GM12878 (cell line): ENCODE measurements around the gene PAX6. TPM values are rescaled to one million over a fixed set of nuclear protein-coding genes. Genes with fewer than 3 reads are reported as not detected.

ENCODE experiments used
- ATAC-seq: fragments of 200-7000 bp; cut with Tn5 transposase; 3 replicates; pipeline ENCODE4 v1.9.1; 2020; ENCODE audit warnings: mild to moderate bottlenecking, moderate library complexity
- BruUV-seq: library from RNA; stranded (reverse); fragments of 400-500 nt; replicated peaks from 2 replicates; lab custom pipeline; 2021; lab: Mats Ljungman, UMichigan
- CTCF ChIA-PET: fragments of 300-600 bp; sonication (Branson Sonifier 250); formaldehyde crosslinking; extraction: SDS; loops from one replicate; lab custom pipeline; 2021; ENCODE audit warnings: inconsistent platforms; lab: Yijun Ruan, JAX
- POLR2A ChIA-PET: fragments of 350-600 bp; formaldehyde crosslinking; extraction: SDS; loops from one replicate; lab custom pipeline; 2021; ENCODE audit warnings: inconsistent platforms; lab: Charles Lee
- RAD21 ChIA-PET: fragments of 300-600 bp; sonication (Branson Sonifier 250); formaldehyde crosslinking; loops from one replicate; lab custom pipeline; 2023; ENCODE audit warnings: antibody characterized with exemption; ENCODE audit not compliant: unreplicated experiment; lab: Charles Lee
- SMC1A ChIA-PET: fragments of 300-600 bp; sonication (Branson Sonifier 250); formaldehyde crosslinking; loops from one replicate; lab custom pipeline; 2023; ENCODE audit not compliant: unreplicated experiment, uncharacterized antibody; lab: Charles Lee
- DNase-seq: peaks from one replicate; pipeline ENCODE4 v3.0.0-alpha.2; 2011; ENCODE audit warnings: low read depth, low spot score
- FAIRE-seq: peaks from 3 replicates; lab custom pipeline; 2011; peaks lifted over from hg19 to GRCh38; lab: Jason Lieb, UNC
- H2AFZ ChIP-seq: 2 replicates; pipeline ENCODE4 v1.6.0; 2011; ENCODE audit warnings: low read depth, low read length, control low read depth; ENCODE audit not compliant: control insufficient read depth
- H3K27ac ChIP-seq: 2 replicates; pipeline ENCODE4 v1.5.1; 2011; ENCODE audit warnings: control low read depth; ENCODE audit not compliant: control insufficient read depth, insufficient read depth
- H3K27me3 ChIP-seq, 2 experiments: replicated peaks in 1 of 2; 2 replicates each; pipeline versions ENCODE4 v1.6.0 to v1.6.1; 2011; ENCODE audit warnings: low read length in 1 of 2; ENCODE audit not compliant: control insufficient read depth in 2 of 2, insufficient read depth in 2 of 2
- H3K36me3 ChIP-seq, 2 experiments: 2 replicates each; pipeline ENCODE4 v1.5.1; 2011; ENCODE audit warnings: low read length in 1 of 2; ENCODE audit not compliant: control insufficient read depth in 2 of 2, insufficient read depth in 2 of 2
- H3K4me1 ChIP-seq: 2 replicates; pipeline ENCODE4 v1.6.1; 2011; ENCODE audit warnings: mild to moderate bottlenecking, low read length, moderate library complexity, mixed read lengths; ENCODE audit not compliant: control insufficient read depth, insufficient read depth
- H3K4me2 ChIP-seq: 2 replicates; pipeline ENCODE4 v1.6.0; 2011; ENCODE audit warnings: control low read depth; ENCODE audit not compliant: control insufficient read depth, insufficient read depth
- H3K4me3 ChIP-seq: fragments of 200-600 bp; sonication (generic); 2 replicates; pipeline ENCODE4 v1.5.1; 2016
- H3K79me2 ChIP-seq: 2 replicates; pipeline ENCODE4 v1.6.0; 2011; ENCODE audit warnings: low read length; ENCODE audit not compliant: control insufficient read depth, insufficient read depth
- H3K9ac ChIP-seq: 2 replicates; pipeline ENCODE4 v1.8.0; 2011; ENCODE audit warnings: low read length, control low read depth, mixed read lengths; ENCODE audit not compliant: control insufficient read depth, insufficient read depth
- H3K9me3 ChIP-seq: replicated peaks from 3 replicates; pipeline ENCODE4 v1.5.1; 2011; ENCODE audit warnings: mild to moderate bottlenecking, low read length; ENCODE audit not compliant: control insufficient read depth, insufficient read depth
- H4K20me1 ChIP-seq: 2 replicates; pipeline ENCODE4 v1.6.0; 2011; ENCODE audit not compliant: control insufficient read depth, insufficient read depth
- ASH2L ChIP-seq: fragments of 300-600, 200-600 bp; sonication (generic); IDR thresholded peaks from 2 replicates; pipeline ENCODE4 v1.6.1; 2017; ENCODE audit warnings: low read depth, mild to moderate bottlenecking, borderline replicate concordance
- BCL11A ChIP-seq: IDR thresholded peaks from 2 replicates; pipeline ENCODE4 v1.6.1; 2011; ENCODE audit warnings: low read depth, low read length
- HCFC1 ChIP-seq: fragments of 150-350 bp; IDR thresholded peaks from 2 replicates; pipeline ENCODE4 v1.6.1; 2014; ENCODE audit warnings: low read length
- IRF4 ChIP-seq: IDR thresholded peaks from 2 replicates; pipeline ENCODE4 v1.6.1; 2011; ENCODE audit warnings: low read depth, low read length
- MYC ChIP-seq: IDR thresholded peaks from 2 replicates; pipeline ENCODE4 v1.6.1; 2011; ENCODE audit warnings: mild to moderate bottlenecking, low read length, moderate library complexity, inconsistent platforms; ENCODE audit not compliant: insufficient read depth, insufficient replicate concordance, insufficient read length, severe bottlenecking
- NFXL1 ChIP-seq: fragments of 450-650 bp; IDR thresholded peaks from 2 replicates; pipeline ENCODE4 v1.6.1; 2017; ENCODE audit warnings: antibody characterized with exemption, mild to moderate bottlenecking, borderline replicate concordance
- NR2C2 ChIP-seq: IDR thresholded peaks from 2 replicates; pipeline ENCODE4 v1.6.1; 2011; ENCODE audit warnings: borderline replicate concordance, low read depth; ENCODE audit not compliant: control insufficient read depth, insufficient read length
- RELA ChIP-seq: fragments of 450-650 bp; IDR thresholded peaks from 2 replicates; pipeline ENCODE4 v1.8.0; 2014; ENCODE audit warnings: borderline replicate concordance; ENCODE audit not compliant: partially characterized antibody
- SMC3 ChIP-seq: IDR thresholded peaks from 2 replicates; pipeline ENCODE4 v1.6.1; 2011; ENCODE audit warnings: low read length, improper control_type of control experiment, borderline replicate concordance
- TARDBP ChIP-seq: IDR thresholded peaks from 2 replicates; pipeline ENCODE4 v1.6.1; 2016; ENCODE audit warnings: borderline replicate concordance
- WGBS: methylation state at CpG from one replicate; pipeline ENCODE4 v1.1.6; 2016; ENCODE audit warnings: low lambda C conversion rate; ENCODE audit not compliant: insufficient replicate concordance, insufficient coverage; ENCODE audit errors: missing lambda C conversion rate; 5-methylcytosine and 5-hydroxymethylcytosine counted together
- in situ Hi-C: fragments of 300-500 bp; cut with MboI; formaldehyde crosslinking; loops from 9 replicates; pipeline ENCODE4 v1.14.3; 2018; ENCODE audit warnings: mixed read lengths
- intact Hi-C: fragments of 100-400 bp; cut with micrococcal nuclease; formaldehyde crosslinking; loops from one replicate; pipeline ENCODE4 v1.14.2; 2022; ENCODE audit not compliant: unreplicated experiment
- polyA plus RNA-seq, 11 experiments: library from polyadenylated mRNA; depleted of rRNA in 4 of 11; unstranded in 6 of 11; stranded (reverse) in 5 of 11; fragments of >200 nt; fragmentation: Nextera tagmentation in 4 of 11; fragmentation: Illumina TruSeq in 1 of 11; extraction: Ambion mirVana in 4 of 11; extraction: Trizol in 1 of 11; gene quantifications; 1 replicate in 1 of 11; 2 replicates in 10 of 11; pipeline versions ENCODE4 v1.2.1 to v1.2.3, GENCODE V29; 2011 to 2016; ENCODE audit warnings: inconsistent platforms in 2 of 11, missing spikeins in 2 of 11, low read depth in 1 of 11
- total RNA-seq, 4 experiments: library from RNA; depleted of rRNA in 3 of 4; stranded (reverse); fragments of >200 nt in 3 of 4; fragmentation: Illumina TruSeq in 1 of 4; extraction: Trizol in 1 of 4; gene quantifications; 2 replicates each; pipeline versions ENCODE4 v1.2.1 to v1.2.3, GENCODE V29; 2013 to 2021
- TF ChIP-seq, protein P1 (sequence below): fragments of 450-650 bp; IDR thresholded peaks from 2 replicates; pipeline ENCODE4 v1.6.1; 2017; ENCODE audit warnings: mild to moderate bottlenecking
- TF ChIP-seq, protein P2 (sequence below): fragments of 450-650 bp; formaldehyde crosslinking; IDR thresholded peaks from 2 replicates; pipeline ENCODE4 v1.4.0; 2020; ENCODE audit warnings: mild to moderate bottlenecking, moderate library complexity
- TF ChIP-seq, protein P3 (sequence below): IDR thresholded peaks from 2 replicates; pipeline ENCODE4 v1.6.1; 2011; ENCODE audit warnings: low read depth, low read length, improper control_type of control experiment, borderline replicate concordance
- TF ChIP-seq, protein P4 (sequence below): IDR thresholded peaks from 2 replicates; pipeline ENCODE4 v1.6.1; 2011; ENCODE audit warnings: mild to moderate bottlenecking, low read depth, low read length, moderate library complexity; ENCODE audit not compliant: insufficient replicate concordance

The PAX6 gene
- total and polyA plus RNA-seq, 10 of the 15 experiments (the other 5 are each of a cell fraction or from before 2014, with no cell fraction given), result 0.06 to 0.26 (median 0.10) TPM; not detected in 3

DNA sequence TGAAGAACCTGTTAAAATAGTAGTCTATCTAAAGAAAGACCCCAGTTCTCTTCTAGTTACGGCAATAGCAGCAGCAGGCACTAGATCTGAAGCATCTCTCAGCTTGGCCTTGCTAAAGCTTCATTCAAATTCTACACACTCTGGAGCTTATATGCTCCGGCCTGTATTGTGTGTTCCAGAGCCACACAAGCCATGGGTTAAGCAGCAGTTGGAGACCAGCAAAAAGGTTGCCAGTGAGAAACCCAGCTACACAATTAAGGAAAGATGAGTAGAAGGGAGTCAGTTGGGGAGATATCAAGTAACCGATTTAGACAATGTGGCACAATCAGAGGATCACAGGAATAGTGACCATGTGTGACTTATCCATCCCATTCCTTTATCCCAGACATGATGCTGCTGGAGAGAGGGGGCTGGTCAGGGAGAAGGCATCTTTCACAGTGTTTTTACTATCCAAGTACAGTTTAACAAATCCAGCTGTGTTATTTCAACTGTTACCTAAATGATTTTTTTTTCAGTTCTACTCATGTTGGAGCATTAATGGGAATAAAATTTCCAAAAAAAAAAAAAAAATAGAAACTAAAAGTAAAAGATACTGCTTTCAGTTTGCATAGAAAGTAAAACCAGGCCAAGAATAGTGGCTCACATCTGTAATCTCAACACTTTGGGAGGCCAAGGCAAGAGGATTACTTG lies 41.0 kb downstream of the PAX6 start:
- FAIRE-seq, result no peak
- CTCF ChIA-PET, result interaction anchor here (1.5 kb wide), 1 partner anchor 189 kb away, joined by 3 read pairs; no protein-coding TSS in a partner anchor

More for the DNA sequence above, 41.0 kb downstream of the PAX6 start:
- no TSS peak for BruUV-seq
- Histone ChIP-seq H3K4me1 (no peaks in the 10 kb centered on the region), H3K4me3 (no peak overlapping the region), H3K9ac (no peak overlapping the region), H4K20me1 (no peaks in the 10 kb centered on the region), H2AFZ (no peak overlapping the region), H3K9me3 (no peaks in the 10 kb centered on the region), H3K4me2 (no peak overlapping the region), H3K27me3 (no peaks in the 10 kb centered on the region), H3K79me2 (no peaks in the 10 kb centered on the region), H3K27ac (no peak overlapping the region), H3K36me3 (no peaks in the 10 kb centered on the region)
- SMC1A ChIA-PET, result interaction anchor here (0.8 to 0.9 kb wide), 3 partner anchors 18 to 67 kb away, joined by 3 read pairs; no protein-coding TSS in a partner anchor
- DNase-seq (no peak), ATAC-seq (no peak)
- POLR2A ChIA-PET, result interaction anchor here (0.7 kb wide), 2 partner anchors 66 to 83 kb away, joined by 3 read pairs; no protein-coding TSS in a partner anchor
- intact Hi-C loops, result no loop called here
- 100% methylated on average over 3 of the region's 3 CpGs for WGBS
- RAD21 ChIA-PET, result interaction anchor here (0.5 kb wide), 1 partner anchor 661 kb away, joined by 3 read pairs; no protein-coding TSS in a partner anchor
- TF ChIP-seq RELA, result no peak
- no peak for TF ChIP-seq NR2C2
- TF ChIP-seq HCFC1, result no peak
- TF ChIP-seq, protein P1, sequence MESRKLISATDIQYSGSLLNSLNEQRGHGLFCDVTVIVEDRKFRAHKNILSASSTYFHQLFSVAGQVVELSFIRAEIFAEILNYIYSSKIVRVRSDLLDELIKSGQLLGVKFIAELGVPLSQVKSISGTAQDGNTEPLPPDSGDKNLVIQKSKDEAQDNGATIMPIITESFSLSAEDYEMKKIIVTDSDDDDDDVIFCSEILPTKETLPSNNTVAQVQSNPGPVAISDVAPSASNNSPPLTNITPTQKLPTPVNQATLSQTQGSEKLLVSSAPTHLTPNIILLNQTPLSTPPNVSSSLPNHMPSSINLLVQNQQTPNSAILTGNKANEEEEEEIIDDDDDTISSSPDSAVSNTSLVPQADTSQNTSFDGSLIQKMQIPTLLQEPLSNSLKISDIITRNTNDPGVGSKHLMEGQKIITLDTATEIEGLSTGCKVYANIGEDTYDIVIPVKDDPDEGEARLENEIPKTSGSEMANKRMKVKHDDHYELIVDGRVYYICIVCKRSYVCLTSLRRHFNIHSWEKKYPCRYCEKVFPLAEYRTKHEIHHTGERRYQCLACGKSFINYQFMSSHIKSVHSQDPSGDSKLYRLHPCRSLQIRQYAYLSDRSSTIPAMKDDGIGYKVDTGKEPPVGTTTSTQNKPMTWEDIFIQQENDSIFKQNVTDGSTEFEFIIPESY, result no peak
- no peak for TF ChIP-seq TARDBP
- TF ChIP-seq, protein P2, sequence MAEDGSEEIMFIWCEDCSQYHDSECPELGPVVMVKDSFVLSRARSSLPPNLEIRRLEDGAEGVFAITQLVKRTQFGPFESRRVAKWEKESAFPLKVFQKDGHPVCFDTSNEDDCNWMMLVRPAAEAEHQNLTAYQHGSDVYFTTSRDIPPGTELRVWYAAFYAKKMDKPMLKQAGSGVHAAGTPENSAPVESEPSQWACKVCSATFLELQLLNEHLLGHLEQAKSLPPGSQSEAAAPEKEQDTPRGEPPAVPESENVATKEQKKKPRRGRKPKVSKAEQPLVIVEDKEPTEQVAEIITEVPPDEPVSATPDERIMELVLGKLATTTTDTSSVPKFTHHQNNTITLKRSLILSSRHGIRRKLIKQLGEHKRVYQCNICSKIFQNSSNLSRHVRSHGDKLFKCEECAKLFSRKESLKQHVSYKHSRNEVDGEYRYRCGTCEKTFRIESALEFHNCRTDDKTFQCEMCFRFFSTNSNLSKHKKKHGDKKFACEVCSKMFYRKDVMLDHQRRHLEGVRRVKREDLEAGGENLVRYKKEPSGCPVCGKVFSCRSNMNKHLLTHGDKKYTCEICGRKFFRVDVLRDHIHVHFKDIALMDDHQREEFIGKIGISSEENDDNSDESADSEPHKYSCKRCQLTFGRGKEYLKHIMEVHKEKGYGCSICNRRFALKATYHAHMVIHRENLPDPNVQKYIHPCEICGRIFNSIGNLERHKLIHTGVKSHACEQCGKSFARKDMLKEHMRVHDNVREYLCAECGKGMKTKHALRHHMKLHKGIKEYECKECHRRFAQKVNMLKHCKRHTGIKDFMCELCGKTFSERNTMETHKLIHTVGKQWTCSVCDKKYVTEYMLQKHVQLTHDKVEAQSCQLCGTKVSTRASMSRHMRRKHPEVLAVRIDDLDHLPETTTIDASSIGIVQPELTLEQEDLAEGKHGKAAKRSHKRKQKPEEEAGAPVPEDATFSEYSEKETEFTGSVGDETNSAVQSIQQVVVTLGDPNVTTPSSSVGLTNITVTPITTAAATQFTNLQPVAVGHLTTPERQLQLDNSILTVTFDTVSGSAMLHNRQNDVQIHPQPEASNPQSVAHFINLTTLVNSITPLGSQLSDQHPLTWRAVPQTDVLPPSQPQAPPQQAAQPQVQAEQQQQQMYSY (CRISPR knock-in tag), result no peak
- no peak for TF ChIP-seq BCL11A
- TF ChIP-seq SMC3, result no peak
- no peak for TF ChIP-seq MYC
- TF ChIP-seq ASH2L, result no peak
- TF ChIP-seq, protein P3, sequence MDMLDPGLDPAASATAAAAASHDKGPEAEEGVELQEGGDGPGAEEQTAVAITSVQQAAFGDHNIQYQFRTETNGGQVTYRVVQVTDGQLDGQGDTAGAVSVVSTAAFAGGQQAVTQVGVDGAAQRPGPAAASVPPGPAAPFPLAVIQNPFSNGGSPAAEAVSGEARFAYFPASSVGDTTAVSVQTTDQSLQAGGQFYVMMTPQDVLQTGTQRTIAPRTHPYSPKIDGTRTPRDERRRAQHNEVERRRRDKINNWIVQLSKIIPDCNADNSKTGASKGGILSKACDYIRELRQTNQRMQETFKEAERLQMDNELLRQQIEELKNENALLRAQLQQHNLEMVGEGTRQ, result no peak
- TF ChIP-seq NFXL1, result no peak
- TF ChIP-seq, protein P4, sequence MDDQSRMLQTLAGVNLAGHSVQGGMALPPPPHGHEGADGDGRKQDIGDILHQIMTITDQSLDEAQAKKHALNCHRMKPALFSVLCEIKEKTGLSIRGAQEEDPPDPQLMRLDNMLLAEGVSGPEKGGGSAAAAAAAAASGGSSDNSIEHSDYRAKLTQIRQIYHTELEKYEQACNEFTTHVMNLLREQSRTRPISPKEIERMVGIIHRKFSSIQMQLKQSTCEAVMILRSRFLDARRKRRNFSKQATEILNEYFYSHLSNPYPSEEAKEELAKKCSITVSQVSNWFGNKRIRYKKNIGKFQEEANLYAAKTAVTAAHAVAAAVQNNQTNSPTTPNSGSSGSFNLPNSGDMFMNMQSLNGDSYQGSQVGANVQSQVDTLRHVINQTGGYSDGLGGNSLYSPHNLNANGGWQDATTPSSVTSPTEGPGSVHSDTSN, result no peak
- no peak for TF ChIP-seq IRF4
- in situ Hi-C loops, result no loop called here
